Body of pancreas (tissue), 4 donors: ENCODE data around the gene BCAS4.

Experiments used
- CTCF ChIP-seq, 7 experiments: fragments of 450-650 bp in 4 of 7; fragments of 200-600 bp in 3 of 7; sonication (generic) in 3 of 7; IDR thresholded peaks; one replicate each; pipeline ENCODE4 v1.5.1; 2016 to 2019; ENCODE audit warnings: antibody characterized with exemption in 7 of 7
- POLR2A ChIP-seq, 3 donors: fragments of 450-650 bp; IDR thresholded peaks; one replicate each; pipeline ENCODE4 v1.6.1; 2016; ENCODE audit warnings: antibody characterized with exemption in 3 of 3, mild to moderate bottlenecking in 2 of 3

- TF ChIP-seq CTCF (IDR thresholded peaks at IDR 0.05) (no peak), POLR2A (IDR thresholded peaks at IDR 0.05) (no peak)
Measured at GRCh38 chr20:50802289-50802688, 7.4 kb downstream of the BCAS4 start.
